ENCODE measurements around the gene GRIN3A.

GRIN3A gene

DNA sequence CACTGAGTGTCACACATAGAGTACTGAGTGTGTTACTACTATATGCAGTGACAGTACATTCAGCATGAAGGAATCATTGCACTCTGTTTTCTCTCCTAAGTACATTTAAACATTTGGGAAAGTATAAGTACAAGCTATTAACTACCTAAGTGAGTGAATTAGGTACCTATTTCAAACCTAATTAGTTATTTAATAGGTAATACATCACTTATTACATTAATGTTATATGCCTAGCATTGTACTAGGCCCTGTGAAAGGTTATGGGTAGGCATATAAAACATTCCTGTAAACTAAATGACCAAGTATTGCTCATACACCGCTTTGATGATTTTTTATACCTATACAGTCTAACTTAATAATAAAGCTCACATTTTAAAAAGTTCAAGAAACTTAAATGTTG is 118.0 kb downstream of the GRIN3A start:
- no peak for TF ChIP-seq TAF1 (IDR thresholded peaks at IDR 0.05; ENCODE audit: low read depth, low read length)
- TF ChIP-seq SPI1 (IDR thresholded peaks at IDR 0.05; ENCODE audit: low read depth, low read length): no peak
- TF ChIP-seq PAX5 (IDR thresholded peaks at IDR 0.05; ENCODE audit: insufficient read depth, low read length, severe bottlenecking): no peak
- TF ChIP-seq POU2F2 (IDR thresholded peaks at IDR 0.05; ENCODE audit: low read depth, low read length): no peak
- no peak for TF ChIP-seq POLR2AphosphoS5 (IDR thresholded peaks at IDR 0.05; ENCODE audit: low read depth, low read length)
- no peak for TF ChIP-seq POLR2A (IDR thresholded peaks at IDR 0.05; ENCODE audit: low read depth, low read length)
- FAIRE-seq (no peak), DNase-seq (ENCODE audit: insufficient read length, low spot score) (no peak)

DNA sequence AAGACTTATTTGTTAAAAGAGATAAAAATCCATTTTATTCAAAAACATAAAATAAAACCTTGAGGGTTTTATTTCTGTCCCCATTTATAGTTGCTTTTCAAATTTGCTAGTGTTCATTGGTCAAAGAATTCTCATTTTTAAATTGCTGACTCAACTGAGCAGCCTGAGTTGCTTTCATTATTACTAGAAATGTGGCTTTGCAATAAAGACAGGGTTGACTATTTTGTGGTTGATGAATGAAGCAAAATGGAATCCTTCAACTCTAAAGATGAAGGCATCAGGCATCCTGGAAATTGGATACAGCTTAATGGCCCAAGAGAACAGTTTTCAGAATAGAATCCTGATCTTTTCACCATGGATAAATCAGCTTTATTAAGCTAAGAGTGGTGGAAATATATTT is 119.7 kb downstream of the GRIN3A start:
- DNase-seq (ENCODE audit: insufficient read length, low spot score) (no peak), FAIRE-seq (no peak)

DNA sequence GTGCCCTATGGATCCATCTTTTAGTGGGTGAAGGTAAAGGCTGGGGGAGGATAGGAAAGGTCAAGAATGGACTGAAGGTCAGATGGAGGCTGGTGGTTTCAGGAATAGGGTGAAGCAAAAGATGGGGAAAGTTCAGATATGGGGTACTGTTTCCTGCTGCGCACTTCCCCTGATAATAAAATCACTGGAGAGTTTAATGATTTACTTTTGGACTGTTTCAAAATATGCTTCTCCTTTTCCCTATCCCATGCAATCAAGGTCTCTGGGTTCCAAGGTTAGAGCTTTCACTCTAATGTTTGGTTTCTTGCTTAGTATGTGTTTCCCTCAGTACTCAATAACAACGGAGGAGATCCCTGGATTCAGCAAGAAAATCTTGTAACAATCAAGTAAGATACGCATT is 132.9 kb downstream of the GRIN3A start:
- FAIRE-seq (no peak), DNase-seq (ENCODE audit: insufficient read length, low spot score) (no peak)
- TF ChIP-seq POLR2A (IDR thresholded peaks at IDR 0.05; ENCODE audit: low read depth, low read length): no peak
- TF ChIP-seq POLR2AphosphoS5 (IDR thresholded peaks at IDR 0.05; ENCODE audit: low read depth, low read length): no peak
- no peak for TF ChIP-seq SPI1 (IDR thresholded peaks at IDR 0.05; ENCODE audit: low read depth, low read length)

More for the DNA sequence above, 119.7 kb downstream of the GRIN3A start:
- TF ChIP-seq POU2F2 (IDR thresholded peaks at IDR 0.05; ENCODE audit: low read depth, low read length) (no peak), PAX5 (IDR thresholded peaks at IDR 0.05; ENCODE audit: insufficient read depth, low read length, severe bottlenecking) (no peak), TAF1 (IDR thresholded peaks at IDR 0.05; ENCODE audit: low read depth, low read length) (no peak), POLR2A (IDR thresholded peaks at IDR 0.05; ENCODE audit: low read depth, low read length) (no peak), SPI1 (IDR thresholded peaks at IDR 0.05; ENCODE audit: low read depth, low read length) (no peak), POLR2AphosphoS5 (IDR thresholded peaks at IDR 0.05; ENCODE audit: low read depth, low read length) (no peak)

DNA sequence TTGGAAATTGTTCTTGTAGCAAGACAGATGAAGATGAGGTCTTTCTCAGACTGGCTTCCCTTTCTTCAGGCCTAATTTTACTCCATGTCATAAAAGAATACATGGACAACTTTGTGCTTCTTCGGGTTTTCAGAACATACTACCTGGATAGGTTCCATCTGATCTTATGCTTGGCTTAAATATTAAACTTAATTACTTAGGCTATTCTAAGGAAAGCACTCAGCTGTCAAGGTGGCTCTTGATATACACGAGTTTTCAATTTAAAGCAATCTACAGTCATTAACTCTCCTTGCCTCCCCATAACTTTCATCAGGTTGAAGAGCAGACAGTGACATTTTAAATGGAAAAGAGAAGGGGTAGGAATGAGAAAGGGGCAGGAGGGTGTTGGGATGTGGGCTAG is 134.2 kb downstream of the GRIN3A start:
- DNase-seq (ENCODE audit: insufficient read length, low spot score) (no peak), FAIRE-seq (no peak)
- TF ChIP-seq PAX5 (IDR thresholded peaks at IDR 0.05; ENCODE audit: insufficient read depth, low read length, severe bottlenecking) (no peak), POLR2A (IDR thresholded peaks at IDR 0.05; ENCODE audit: low read depth, low read length) (no peak), POU2F2 (IDR thresholded peaks at IDR 0.05; ENCODE audit: low read depth, low read length) (no peak), SPI1 (IDR thresholded peaks at IDR 0.05; ENCODE audit: low read depth, low read length) (no peak)

DNA sequence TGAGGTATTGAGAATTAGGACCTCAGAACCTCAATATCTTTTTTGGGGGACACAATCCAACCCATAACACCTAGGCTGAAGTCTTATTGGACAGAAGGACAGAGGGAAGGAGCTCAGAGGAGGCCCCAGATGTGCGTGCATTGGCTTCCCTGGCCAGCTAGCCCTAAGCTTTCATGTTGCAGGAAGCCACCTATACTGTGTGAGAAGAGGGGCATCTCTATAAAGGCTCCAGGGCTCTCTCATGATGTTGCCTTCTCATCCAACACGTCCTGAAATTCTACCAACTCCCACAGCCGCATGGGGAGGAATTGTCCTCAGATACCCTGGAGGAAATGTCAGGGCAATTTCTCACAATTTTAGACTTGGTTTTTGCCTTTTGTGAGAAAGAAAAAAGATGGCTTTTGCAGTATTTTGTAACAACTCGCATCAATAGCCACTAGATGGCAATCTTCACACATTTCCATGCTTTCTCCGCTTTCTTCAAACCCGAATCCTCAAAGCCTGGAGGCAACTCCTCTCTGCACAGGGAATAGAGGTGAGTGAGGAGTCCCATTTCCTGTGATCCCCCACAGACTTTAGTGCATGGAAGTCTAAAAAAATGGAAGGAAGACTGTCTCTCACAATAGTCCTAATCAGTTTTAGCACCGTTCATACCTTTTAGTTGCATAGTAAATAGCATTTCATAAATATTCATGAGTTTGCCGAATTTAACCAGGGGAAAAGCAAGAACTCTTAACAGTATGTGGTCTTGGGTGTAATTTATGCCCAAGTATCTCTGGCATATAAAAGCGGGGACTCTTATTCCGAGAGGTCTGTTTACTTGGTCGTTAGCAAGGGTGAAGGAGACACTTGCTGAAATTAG is 136.3 kb downstream of the GRIN3A start:
- FAIRE-seq: peak; percentile 31
- DNase-seq (ENCODE audit: insufficient read length, low spot score): no peak
- TF ChIP-seq POLR2AphosphoS5 (IDR thresholded peaks at IDR 0.05; ENCODE audit: low read depth, low read length): no peak
- no peak for TF ChIP-seq PAX5 (IDR thresholded peaks at IDR 0.05; ENCODE audit: insufficient read depth, low read length, severe bottlenecking)
- no peak for TF ChIP-seq POU2F2 (IDR thresholded peaks at IDR 0.05; ENCODE audit: low read depth, low read length)
- TF ChIP-seq POLR2A (IDR thresholded peaks at IDR 0.05; ENCODE audit: low read depth, low read length): no peak
- no peak for TF ChIP-seq SPI1 (IDR thresholded peaks at IDR 0.05; ENCODE audit: low read depth, low read length)
- no peak for TF ChIP-seq TAF1 (IDR thresholded peaks at IDR 0.05; ENCODE audit: low read depth, low read length)

DNA sequence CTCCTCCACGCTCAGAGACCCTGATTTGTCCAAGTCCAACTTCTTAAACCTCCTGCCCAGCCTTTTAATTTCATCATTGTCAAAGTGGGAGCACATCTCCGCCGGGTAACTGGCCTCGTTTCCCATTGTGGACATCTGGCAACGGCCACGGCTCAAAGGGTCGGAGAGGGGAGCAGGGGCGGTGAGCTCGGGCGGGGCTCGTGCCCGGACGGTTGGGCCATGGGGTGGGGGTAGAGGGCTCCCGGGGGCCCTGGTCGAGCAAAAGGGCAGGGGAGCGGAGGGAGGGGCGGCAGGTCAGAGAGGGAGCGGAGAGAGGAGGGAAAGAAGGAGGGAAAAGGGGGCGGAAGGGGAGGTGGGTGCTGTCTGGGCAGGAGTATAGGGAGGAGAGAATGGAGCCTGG is 143.7 kb downstream of the GRIN3A start, which contains the start of gene PPP3R2:
PPP3R2 (minus strand) TSS at position 174 of the 400 bp plus-strand sequence; CDS start at position 126, 48 bp downstream.
- TF ChIP-seq SPI1 (IDR thresholded peaks at IDR 0.05; ENCODE audit: low read depth, low read length) (no peak), POLR2A (IDR thresholded peaks at IDR 0.05; ENCODE audit: low read depth, low read length) (no peak), POLR2AphosphoS5 (IDR thresholded peaks at IDR 0.05; ENCODE audit: low read depth, low read length) (no peak)
- DNase-seq (ENCODE audit: insufficient read length, low spot score): no peak
- FAIRE-seq: no peak

DNA sequence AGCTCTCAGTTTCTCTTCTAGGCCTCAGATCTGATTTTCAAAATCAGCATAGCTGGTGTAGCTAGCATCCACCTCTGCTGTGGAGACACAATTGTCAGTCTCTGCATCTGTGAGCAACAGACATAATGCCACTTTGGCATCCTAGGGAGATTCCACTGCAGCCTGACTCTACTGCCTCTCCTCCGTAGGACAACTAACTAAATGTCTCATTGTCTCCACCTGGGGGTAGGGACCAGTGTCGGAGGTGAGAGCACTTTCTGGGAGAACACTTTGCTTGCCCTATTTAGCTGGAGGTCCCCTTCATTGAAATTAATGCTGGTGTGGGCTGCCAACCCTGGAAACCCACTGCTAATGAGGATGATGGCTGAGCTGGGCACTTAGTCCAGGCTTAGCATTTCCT is 145.1 kb downstream of the GRIN3A start:
- DNase-seq (ENCODE audit: insufficient read length, low spot score) (no peak), FAIRE-seq (no peak)
- TF ChIP-seq TAF1 (IDR thresholded peaks at IDR 0.05; ENCODE audit: low read depth, low read length) (no peak), SPI1 (IDR thresholded peaks at IDR 0.05; ENCODE audit: low read depth, low read length) (no peak), POLR2A (IDR thresholded peaks at IDR 0.05; ENCODE audit: low read depth, low read length) (no peak), POU2F2 (IDR thresholded peaks at IDR 0.05; ENCODE audit: low read depth, low read length) (no peak), PAX5 (IDR thresholded peaks at IDR 0.05; ENCODE audit: insufficient read depth, low read length, severe bottlenecking) (no peak), POLR2AphosphoS5 (IDR thresholded peaks at IDR 0.05; ENCODE audit: low read depth, low read length) (no peak)

DNA sequence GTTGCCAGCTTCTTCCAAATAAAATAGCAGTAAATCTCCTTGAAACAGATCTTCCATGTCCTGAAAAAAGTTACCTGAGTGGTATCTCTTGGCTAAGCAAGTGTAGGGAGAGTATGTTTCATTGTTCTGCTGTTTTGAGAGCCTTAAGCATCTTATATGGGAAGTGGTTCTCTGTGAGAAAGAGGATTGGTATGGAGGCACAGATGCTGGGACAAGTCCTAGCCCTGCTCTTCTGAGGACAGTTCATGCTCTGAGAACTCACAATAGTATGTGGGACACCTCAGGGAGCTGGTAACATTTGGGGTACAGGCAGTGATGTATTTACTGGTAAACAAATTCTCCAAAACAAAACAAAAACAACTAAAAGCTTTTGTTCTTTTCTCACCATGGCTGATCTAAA is 145.7 kb downstream of the GRIN3A start:
- DNase-seq (ENCODE audit: insufficient read length, low spot score): no peak
- no peak for FAIRE-seq
- TF ChIP-seq POLR2AphosphoS5 (IDR thresholded peaks at IDR 0.05; ENCODE audit: low read depth, low read length) (no peak), PAX5 (IDR thresholded peaks at IDR 0.05; ENCODE audit: insufficient read depth, low read length, severe bottlenecking) (no peak), SPI1 (IDR thresholded peaks at IDR 0.05; ENCODE audit: low read depth, low read length) (no peak), POLR2A (IDR thresholded peaks at IDR 0.05; ENCODE audit: low read depth, low read length) (no peak)

DNA sequence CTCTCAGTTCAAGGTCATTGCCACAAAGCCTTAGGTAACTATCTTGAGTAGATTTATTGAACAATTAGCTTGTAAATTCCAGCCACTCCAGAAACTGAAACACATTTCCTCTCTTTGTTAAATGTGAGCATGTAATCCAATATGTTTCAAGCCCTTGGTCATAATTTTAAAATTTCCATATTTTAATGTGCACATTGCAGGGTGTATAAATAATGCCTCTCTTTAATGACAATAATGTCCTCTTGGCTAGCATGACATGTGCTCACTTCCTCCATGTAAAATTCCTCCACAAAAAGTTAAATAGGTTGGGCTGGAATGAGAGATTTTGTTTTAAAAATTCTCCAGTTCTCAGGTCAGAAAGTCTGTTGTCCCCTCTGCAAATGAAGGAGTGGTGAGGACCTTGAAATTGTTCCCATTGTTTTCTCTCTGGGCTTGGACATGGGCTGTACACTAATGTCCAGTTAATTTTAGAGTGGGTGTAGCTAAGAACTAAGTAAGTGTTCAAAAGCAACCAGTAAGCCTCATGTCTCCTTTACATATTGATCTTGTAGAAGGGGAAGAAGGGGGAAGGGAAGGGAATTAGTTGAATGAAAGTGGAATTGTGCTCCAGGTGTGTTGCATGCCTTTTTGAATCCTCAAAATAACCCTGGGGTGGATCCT is 146.5 kb downstream of the GRIN3A start:
- TF ChIP-seq POU2F2 (IDR thresholded peaks at IDR 0.05; ENCODE audit: low read depth, low read length): no peak
- no peak for TF ChIP-seq TAF1 (IDR thresholded peaks at IDR 0.05; ENCODE audit: low read depth, low read length)
- TF ChIP-seq POLR2AphosphoS5 (IDR thresholded peaks at IDR 0.05; ENCODE audit: low read depth, low read length): no peak
- TF ChIP-seq PAX5 (IDR thresholded peaks at IDR 0.05; ENCODE audit: insufficient read depth, low read length, severe bottlenecking): no peak
- TF ChIP-seq POLR2A (IDR thresholded peaks at IDR 0.05; ENCODE audit: low read depth, low read length): no peak
- TF ChIP-seq SPI1 (IDR thresholded peaks at IDR 0.05; ENCODE audit: low read depth, low read length): no peak
- FAIRE-seq (no peak), DNase-seq (ENCODE audit: insufficient read length, low spot score) (no peak)
